ENCODE data around the gene RBM7.

RBM7 gene

GRCh38 chr11:114395736-114396135, 4.7 kb upstream of the RBM7 start:
- no peak for DNase-seq (ENCODE audit: low read depth in 4 of 4, low spot score in 1 of 4)

DNA sequence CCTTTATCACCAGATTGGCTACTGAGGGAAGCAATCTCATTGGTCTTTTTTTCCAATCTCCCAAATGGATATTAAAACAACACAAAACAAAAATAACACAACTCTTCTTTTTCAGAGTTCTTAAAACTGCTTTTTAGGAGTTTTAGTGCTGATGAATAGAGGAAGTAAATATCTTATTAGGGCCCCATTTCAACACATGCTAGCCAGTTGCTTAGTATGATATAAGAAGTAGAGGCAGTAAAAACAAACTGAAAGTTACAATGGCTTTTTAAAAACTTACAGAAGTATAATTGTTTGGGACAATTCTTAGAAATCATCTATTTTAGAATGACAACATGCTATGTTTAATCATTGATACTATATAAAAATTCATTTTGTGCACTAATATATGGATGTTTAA, 3.5 kb upstream of the RBM7 start:
- DNase-seq (ENCODE audit: low read depth in 4 of 4, low spot score in 1 of 4): no peak

- no peak for DNase-seq (ENCODE audit: low read depth in 4 of 4, low spot score in 1 of 4)
These were observed 3.0 kb upstream of the RBM7 start for GRCh38 chr11:114397349-114397982.

- DNase-seq (ENCODE audit: low read depth in 4 of 4, low spot score in 1 of 4): no peak
These were observed 2.1 kb upstream of the RBM7 start for GRCh38 chr11:114398303-114398920.

GRCh38 chr11:114399490-114400215, 813 bp upstream of the RBM7 start:
- no peak for DNase-seq (ENCODE audit: low read depth in 4 of 4, low spot score in 1 of 4)

GRCh38 chr11:114400915-114401223, 403 bp downstream of the RBM7 start:
- no peak for DNase-seq (ENCODE audit: low read depth in 4 of 4, low spot score in 1 of 4)

DNA sequence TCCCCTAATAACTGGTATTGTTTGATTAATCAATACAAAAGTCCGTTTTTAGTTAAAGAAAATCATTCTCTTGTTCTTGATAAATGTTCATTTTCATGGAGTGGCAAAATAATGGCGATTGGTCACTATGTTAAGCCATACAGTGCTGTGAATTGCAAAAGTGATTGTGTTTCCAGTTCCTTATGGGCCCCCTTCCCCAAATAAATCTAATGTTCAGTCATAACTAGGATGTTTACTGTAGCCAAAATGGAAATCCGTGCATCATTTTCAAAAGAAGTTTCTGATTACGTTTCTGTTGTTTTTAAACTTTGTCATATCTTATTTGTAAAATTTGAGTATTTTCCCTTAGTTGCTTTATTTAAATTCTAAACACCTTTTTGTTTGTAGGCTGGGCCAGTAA, 845 bp downstream of the RBM7 start:
- DNase-seq (ENCODE audit: low read depth in 4 of 4, low spot score in 1 of 4): no peak

GRCh38 chr11:114412946-114413345, 12.5 kb downstream of the RBM7 start:
- no peak for DNase-seq (ENCODE audit: low read depth in 4 of 4, low spot score in 1 of 4)

DNA sequence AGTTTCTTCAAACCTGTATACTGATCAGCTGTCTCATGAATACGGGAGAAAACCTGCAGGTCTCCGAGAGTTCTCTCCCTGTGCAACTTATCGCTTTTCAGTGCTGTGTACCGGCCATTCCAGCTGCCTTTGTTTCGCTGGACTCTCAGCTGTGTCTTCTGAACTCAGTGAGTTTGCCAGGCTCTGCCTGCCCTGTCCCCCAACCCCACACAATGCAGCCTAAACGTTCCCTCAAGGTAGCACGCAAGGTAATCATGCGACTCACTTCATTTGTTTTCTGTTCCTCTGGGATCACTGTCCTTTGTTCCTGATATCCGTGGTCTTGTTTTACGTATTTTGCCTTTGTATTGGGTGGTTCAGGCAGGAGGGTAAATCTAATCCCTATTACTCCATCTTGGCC, 13.5 kb downstream of the RBM7 start:
- no peak for DNase-seq (ENCODE audit: low read depth in 4 of 4, low spot score in 1 of 4)

DNA sequence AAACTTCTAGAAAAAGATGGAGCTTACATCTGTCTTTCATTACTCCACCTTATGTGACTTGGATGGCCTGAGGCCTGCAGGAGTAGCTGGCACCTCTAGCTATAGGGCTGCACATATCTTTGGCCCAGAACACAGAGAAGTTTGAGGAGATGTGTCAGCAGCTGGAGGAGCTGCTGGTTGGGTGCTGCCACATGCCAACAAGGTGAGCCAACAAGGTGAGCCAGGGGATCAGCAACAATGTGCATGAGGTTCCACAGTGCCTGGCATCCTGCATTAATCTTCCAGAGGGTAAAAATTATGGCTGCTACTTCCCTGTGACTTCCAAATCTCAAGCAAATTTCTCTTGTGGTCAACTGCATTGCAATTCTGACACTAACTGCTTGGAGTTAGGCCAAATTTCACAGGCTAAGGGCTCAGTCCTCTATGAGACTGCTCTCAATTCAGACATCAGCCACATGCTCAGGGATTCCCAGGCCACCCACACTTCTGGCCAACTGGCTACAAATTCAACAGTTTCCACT, 16.0 kb downstream of the RBM7 start:
- no peak for DNase-seq (ENCODE audit: low read depth in 4 of 4, low spot score in 1 of 4)

DNA sequence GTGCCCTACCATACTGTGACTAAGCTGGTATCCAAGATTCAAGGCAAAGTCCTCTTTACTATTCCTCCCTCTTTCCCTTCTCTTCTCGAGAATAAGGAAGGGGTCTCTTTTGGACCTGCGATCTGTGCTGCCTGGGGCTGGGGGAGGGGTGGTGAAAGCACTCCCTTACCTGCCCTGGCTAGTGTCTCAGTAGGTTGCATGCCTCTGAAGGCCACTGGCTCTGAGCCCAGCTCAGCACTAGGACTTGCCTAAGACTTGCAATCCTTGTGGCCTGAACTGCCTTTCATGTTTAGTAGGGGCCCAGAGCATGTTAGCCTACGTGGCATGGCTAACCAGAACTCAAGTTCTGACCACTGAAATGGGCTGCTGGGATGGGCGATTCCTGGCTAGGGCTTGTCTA, 25.8 kb downstream of the RBM7 start:
- no peak for DNase-seq (ENCODE audit: low read depth in 4 of 4, low spot score in 1 of 4)

- DNase-seq (ENCODE audit: low read depth in 4 of 4, low spot score in 1 of 4): no peak
These were observed 29.8 kb downstream of the RBM7 start for GRCh38 chr11:114430290-114430689.

- no peak for DNase-seq (ENCODE audit: low read depth in 4 of 4, low spot score in 1 of 4)
These were observed 32.4 kb downstream of the RBM7 start for GRCh38 chr11:114432893-114433292.

GRCh38 chr11:114433376-114433775, 32.9 kb downstream of the RBM7 start:
- no peak for DNase-seq (ENCODE audit: low read depth in 4 of 4, low spot score in 1 of 4)

DNA sequence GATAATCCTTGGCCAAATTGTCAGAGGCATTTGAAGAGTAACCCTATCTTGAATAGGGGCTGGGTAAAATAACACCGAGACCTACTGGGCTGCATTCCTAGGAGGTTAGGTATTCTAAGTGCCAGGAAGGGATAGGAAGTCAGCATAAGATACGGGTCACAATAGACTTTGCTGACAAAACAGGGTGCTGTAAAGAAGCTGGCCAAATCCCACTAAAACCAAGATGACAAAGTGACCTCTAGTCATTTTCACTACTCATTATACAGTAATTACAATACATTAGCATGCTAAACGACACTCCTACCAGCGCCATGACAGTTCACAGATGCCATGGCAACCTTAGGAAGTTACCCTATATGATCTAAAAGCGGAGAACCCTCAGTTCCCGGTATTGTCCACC, 37.8 kb downstream of the RBM7 start:
- DNase-seq (ENCODE audit: low read depth in 4 of 4, low spot score in 1 of 4): no peak

DNA sequence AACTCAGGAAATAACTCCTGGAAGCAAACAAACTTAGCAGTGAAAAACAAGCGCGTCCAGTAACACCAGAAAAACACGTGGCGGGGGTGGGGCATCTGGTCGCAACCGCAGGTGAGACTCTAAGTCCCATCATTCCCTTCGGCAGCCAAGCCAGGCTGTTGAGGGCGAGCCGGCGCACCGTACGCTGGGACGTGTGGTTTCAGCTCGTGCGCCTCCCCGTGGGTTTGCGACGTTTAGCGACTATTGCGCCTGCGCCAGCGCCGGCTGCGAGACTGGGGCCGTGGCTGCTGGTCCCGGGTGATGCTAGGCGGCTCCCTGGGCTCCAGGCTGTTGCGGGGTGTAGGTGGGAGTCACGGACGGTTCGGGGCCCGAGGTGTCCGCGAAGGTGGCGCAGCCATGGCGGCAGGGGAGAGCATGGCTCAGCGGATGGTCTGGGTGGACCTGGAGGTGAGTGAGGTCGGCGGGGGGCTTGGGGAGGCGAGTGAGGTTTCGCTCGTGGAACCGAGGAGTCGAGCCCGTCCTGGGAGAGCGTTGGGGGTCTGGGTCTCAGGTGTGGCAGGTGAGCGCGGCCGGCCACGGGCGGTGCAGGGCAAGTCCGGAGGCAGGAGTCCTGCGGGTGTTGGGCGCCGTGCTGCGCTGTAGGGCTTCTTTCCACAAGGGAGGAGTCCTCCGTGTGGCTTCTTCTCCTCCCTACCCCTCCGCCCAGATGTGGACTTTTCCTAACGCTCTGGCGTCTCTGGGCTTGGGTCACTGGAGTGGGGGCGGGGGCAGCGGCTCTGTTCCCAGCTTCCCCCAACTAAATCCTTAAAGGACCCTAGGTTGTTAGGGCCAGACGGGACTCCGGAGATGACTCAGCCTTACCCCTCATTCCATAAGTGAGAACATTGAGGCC, 39.0 kb downstream of the RBM7 start, which contains the start of gene REXO2:
Gene REXO2 (plus strand): TSS at position 239 of the 892 bp plus-strand sequence. CDS start 62 bp downstream, at position 301.
- peak; percentile 79 to 91 (median 84) for DNase-seq (ENCODE audit: low read depth in 4 of 4, low spot score in 1 of 4)

- no peak for DNase-seq (ENCODE audit: low read depth in 4 of 4, low spot score in 1 of 4)
These were observed 39.8 kb downstream of the RBM7 start for GRCh38 chr11:114440121-114440860.

- DNase-seq (ENCODE audit: low read depth in 4 of 4, low spot score in 1 of 4): no peak
These were observed 40.7 kb downstream of the RBM7 start for GRCh38 chr11:114440971-114441763.

- no peak for DNase-seq (ENCODE audit: low read depth in 4 of 4, low spot score in 1 of 4)
These were observed 41.5 kb downstream of the RBM7 start for GRCh38 chr11:114441921-114442320.

GRCh38 chr11:114442536-114442935, 42.1 kb downstream of the RBM7 start:
- DNase-seq (ENCODE audit: low read depth in 4 of 4, low spot score in 1 of 4): no peak

Measured in stimulated activated CD4-positive, alpha-beta T cell treated with anti-CD3 and anti-CD28 coated beads, Interleukin-1b, Interleukin-23, amount 100 ng/mL, for 24 hours (primary cell).